ENCODE results near the gene CEP152.

GRCh38 chr15:48765022-48765421 is 45.8 kb downstream of the CEP152 start:
- no peak for TF ChIP-seq CTCF (conservative IDR thresholded peaks at IDR 0.05; ENCODE audit: low read depth, low read length)
- TF ChIP-seq EZH2 (IDR thresholded peaks at IDR 0.05; ENCODE audit: borderline replicate concordance, low read depth, low read length, poor library complexity, severe bottlenecking), result no peak
